Thyroid gland (tissue), 4 donors: ENCODE data around the gene MRPL4. TPM values are rescaled to one million over a fixed set of nuclear protein-coding genes. Genes with fewer than 3 reads are reported as not detected.

Experiments used
- DNase-seq, 2 donors: peaks; one replicate each; pipeline ENCODE4 v3.0.0-alpha.2; 2019
- H3K27ac ChIP-seq, 3 donors: fragments of 200-600 bp; sonication (generic); 1 replicate in 2 of 3; 2 replicates in 1 of 3; pipeline ENCODE4 v1.5.1; 2016 to 2019; ENCODE audit warnings: mild to moderate bottlenecking in 1 of 3, moderate library complexity in 1 of 3
- H3K27me3 ChIP-seq: fragments of 200-600 bp; sonication (generic); one replicate; pipeline ENCODE4 v1.5.1; 2019
- H3K36me3 ChIP-seq, 2 donors: fragments of 200-600 bp; sonication (generic); one replicate each; pipeline ENCODE4 v1.5.1; 2016 to 2019
- H3K4me1 ChIP-seq, 2 donors: fragments of 200-600 bp; sonication (generic); one replicate each; pipeline ENCODE4 v1.5.1; 2017 to 2019
- H3K4me3 ChIP-seq, 3 donors: fragments of 200-600 bp; sonication (generic); replicated peaks in 1 of 3; 1 replicate in 2 of 3; 2 replicates in 1 of 3; pipeline ENCODE4 v1.5.1; 2016; ENCODE audit warnings: mild to moderate bottlenecking in 1 of 3
- H3K9me3 ChIP-seq: fragments of 200-600 bp; sonication (generic); one replicate; pipeline ENCODE4 v1.5.1; 2017
- CTCF ChIP-seq, 6 experiments: fragments of 200-600 bp in 3 of 6; fragments of 450-650 bp in 3 of 6; sonication (generic) in 3 of 6; IDR thresholded peaks; one replicate each; pipeline ENCODE4 v1.5.1; 2016 to 2019; ENCODE audit warnings: antibody characterized with exemption in 6 of 6, mild to moderate bottlenecking in 2 of 6, inconsistent platforms in 1 of 6, moderate library complexity in 1 of 6
- POLR2A ChIP-seq, 2 donors: fragments of 450-650 bp; IDR thresholded peaks; one replicate each; pipeline ENCODE4 v1.6.1; 2017; ENCODE audit warnings: antibody characterized with exemption in 2 of 2, mild to moderate bottlenecking in 2 of 2, moderate library complexity in 1 of 2
- WGBS, 2 donors: methylation state at CpG; one replicate each; pipeline ENCODE4 v1.1.5; 2017; 5-methylcytosine and 5-hydroxymethylcytosine counted together
- intact Hi-C: fragments of 100-400 bp; cut with DNase I; formaldehyde crosslinking; loops from one replicate; pipeline ENCODE4 v1.15.1; 2023
- total RNA-seq, 4 donors: library from RNA; depleted of rRNA; stranded (reverse); fragments of >200 nt; gene quantifications; one replicate each; pipeline ENCODE4 v1.2.3, GENCODE V29; 2016

Gene MRPL4
- total RNA-seq, 4 donors from 2014 or later: 36.1 to 81.7 (median 54.9) TPM

GRCh38 chr19:10209315-10209714 lies 42.7 kb upstream of the MRPL4 start:
- TF ChIP-seq CTCF (IDR thresholded peaks at IDR 0.05): no peak
- TF ChIP-seq POLR2A (IDR thresholded peaks at IDR 0.05): no peak
- Histone ChIP-seq H3K4me1 (peaks cover 0 to 10% of the 10 kb centered on the region in 2 donors), H3K27ac (no peak overlapping the region), H3K4me3 (no peak overlapping the region), H3K36me3 (no peaks in the 10 kb centered on the region), H3K9me3 (no peaks in the 10 kb centered on the region), H3K27me3 (no peaks in the 10 kb centered on the region)
- intact Hi-C loops: no loop called here
- WGBS, 2 donors: 80 to 82% methylated on average over 4 of the region's 4 CpGs
- DNase-seq: no peak

- Histone ChIP-seq H3K36me3 (no peaks in the 10 kb centered on the region), H3K9me3 (no peaks in the 10 kb centered on the region), H3K27me3 (no peaks in the 10 kb centered on the region), H3K27ac (no peak overlapping the region), H3K4me3 (no peak overlapping the region), H3K4me1 (peaks cover 0 to 8% of the 10 kb centered on the region in 2 donors)
- WGBS, 2 donors: 85 to 90% methylated on average over 4 of the region's 4 CpGs
- intact Hi-C loops: no loop called here
- no peak for TF ChIP-seq CTCF (IDR thresholded peaks at IDR 0.05)
- TF ChIP-seq POLR2A (IDR thresholded peaks at IDR 0.05): no peak
- DNase-seq: no peak
Measured at GRCh38 chr19:10211061-10211460, 41.0 kb upstream of the MRPL4 start.

- Histone ChIP-seq H3K9me3 (no peaks in the 10 kb centered on the region), H3K27ac (no peak overlapping the region), H3K4me3 (no peak overlapping the region), H3K4me1 (peaks cover 0 to 2% of the 10 kb centered on the region in 2 donors), H3K36me3 (no peaks in the 10 kb centered on the region), H3K27me3 (no peaks in the 10 kb centered on the region)
- WGBS, 2 donors: 92 to 93% methylated on average over 6 of the region's 6 CpGs
- intact Hi-C loops: no loop called here
- no peak for DNase-seq
- TF ChIP-seq CTCF (IDR thresholded peaks at IDR 0.05): no peak
- TF ChIP-seq POLR2A (IDR thresholded peaks at IDR 0.05): no peak
Measured at GRCh38 chr19:10211691-10212090, 40.3 kb upstream of the MRPL4 start.

GRCh38 chr19:10214784-10215183 lies 37.2 kb upstream of the MRPL4 start:
- no peak overlapping the region for H3K27ac ChIP-seq
- 92 to 93% methylated on average over 2 to 5 of the region's 5 CpGs for WGBS, 2 donors
- no peak overlapping the region for H3K4me3 ChIP-seq
- DNase-seq: no peak
- no peaks in the 10 kb centered on the region for H3K27me3 ChIP-seq
- TF ChIP-seq CTCF (IDR thresholded peaks at IDR 0.05): no peak
- no peak for TF ChIP-seq POLR2A (IDR thresholded peaks at IDR 0.05)
- no peaks in the 10 kb centered on the region for H3K9me3 ChIP-seq
- H3K36me3 ChIP-seq: no peaks in the 10 kb centered on the region
- H3K4me1 ChIP-seq: no peaks in the 10 kb centered on the region
- intact Hi-C loops: no loop called here

- H3K27me3 ChIP-seq: no peaks in the 10 kb centered on the region
- H3K4me1 ChIP-seq: no peaks in the 10 kb centered on the region
- no peak for DNase-seq
- H3K9me3 ChIP-seq: no peaks in the 10 kb centered on the region
- no peak for TF ChIP-seq POLR2A (IDR thresholded peaks at IDR 0.05)
- TF ChIP-seq CTCF (IDR thresholded peaks at IDR 0.05): no peak
- intact Hi-C loops: no loop called here
- H3K36me3 ChIP-seq: no peaks in the 10 kb centered on the region
- H3K4me3 ChIP-seq: no peak overlapping the region
- 80 to 91% methylated on average over 9 of the region's 9 CpGs for whole genome bisulfite sequencing, 2 donors
- H3K27ac ChIP-seq: no peak overlapping the region
Measured at GRCh38 chr19:10217085-10217484, 34.9 kb upstream of the MRPL4 start.
